A549 (cell line): ENCODE results near the gene LRRC2. TPM values are rescaled to one million over a fixed set of nuclear protein-coding genes. Genes with fewer than 3 reads are reported as not detected.

ENCODE experiments used
- ATAC-seq, 2 experiments: fragments of 200-7000 bp in 1 of 2; fragments of >200 bp in 1 of 2; cut with Nextera tagmentation in 1 of 2; cut with Tn5 transposase in 1 of 2; 3 replicates each; pipeline versions ENCODE4 v1.8.0 to v1.9.1; 2018 to 2020; ENCODE audit warnings: mild to moderate bottlenecking in 1 of 2, moderate library complexity in 1 of 2
- CTCF ChIA-PET: fragments of 300-600 bp; sonication (Branson Sonifier 250); formaldehyde crosslinking; extraction: SDS; loops from one replicate; lab custom pipeline; 2021; ENCODE audit warnings: antibody characterized with exemption, inconsistent platforms; lab: Yijun Ruan, JAX
- POLR2A ChIA-PET: fragments of 350-600 bp; formaldehyde crosslinking; extraction: SDS; loops from one replicate; lab custom pipeline; 2021; ENCODE audit warnings: antibody characterized with exemption, inconsistent platforms; lab: Yijun Ruan, JAX
- DNase-seq, 2 experiments: peaks; one replicate each; pipeline versions ENCODE4 v3.0.0 to v3.0.0-alpha.2; 2011 to 2016; ENCODE audit warnings: low read depth in 1 of 2, low spot score in 1 of 2
- FAIRE-seq: peaks from 2 replicates; lab custom pipeline; 2011; peaks lifted over from hg19 to GRCh38; lab: Jason Lieb, UNC
- H3K27ac ChIP-seq, 2 experiments: fragments of >200 bp; sonication (Bioruptor Twin); formaldehyde crosslinking; 3 replicates each; pipeline ENCODE4 v1.5.1; 2016 to 2017
- H3K4me1 ChIP-seq: fragments of >200 bp; sonication (Bioruptor Twin); formaldehyde crosslinking; 3 replicates; pipeline ENCODE4 v1.6.1; 2016
- H3K4me2 ChIP-seq: fragments of >200 bp; sonication (Bioruptor Twin); formaldehyde crosslinking; 3 replicates; pipeline ENCODE4 v1.6.1; 2016
- H3K4me3 ChIP-seq: fragments of >200 bp; sonication (Bioruptor Twin); formaldehyde crosslinking; 3 replicates; pipeline ENCODE4 v1.5.1; 2016
- H3K9me3 ChIP-seq: fragments of >200 bp; sonication (Bioruptor Twin); formaldehyde crosslinking; 3 replicates; pipeline ENCODE4 v1.6.1; 2016
- ATOH8 ChIP-seq: fragments of 250-450 bp; sonication (Bioruptor Pico); IDR thresholded peaks from 2 replicates; pipeline ENCODE4 v1.5.0; 2020; ENCODE audit warnings: low read depth, mild to moderate bottlenecking, moderate library complexity
- BHLHE40 ChIP-seq: IDR thresholded peaks from 2 replicates; pipeline ENCODE4 v1.6.1; 2012; ENCODE audit warnings: low read depth, low read length, inconsistent platforms
- CBX2 ChIP-seq: fragments of 200-600 bp; sonication (generic); IDR thresholded peaks from 2 replicates; pipeline ENCODE4 v1.6.1; 2016; ENCODE audit warnings: low read depth, mild to moderate bottlenecking, borderline replicate concordance
- CBX8 ChIP-seq: fragments of 200-600 bp; sonication (generic); IDR thresholded peaks from 2 replicates; pipeline ENCODE4 v1.6.1; 2016
- EHF ChIP-seq: fragments of 250-450 bp; sonication (Bioruptor Pico); IDR thresholded peaks from 2 replicates; pipeline ENCODE4 v1.5.0; 2020; ENCODE audit warnings: mild to moderate bottlenecking
- EHMT2 ChIP-seq: fragments of 200-600 bp; sonication (generic); IDR thresholded peaks from 2 replicates; pipeline ENCODE4 v1.6.1; 2016; ENCODE audit warnings: antibody characterized with exemption, low read depth, mild to moderate bottlenecking, moderate library complexity
- EP300 ChIP-seq, 2 experiments: fragments of >200 bp; sonication (Bioruptor Twin); formaldehyde crosslinking; IDR thresholded peaks; 2 replicates in 1 of 2; 3 replicates in 1 of 2; pipeline ENCODE4 v1.6.1; 2016 to 2017
- ESRRA ChIP-seq: fragments of 150-350 bp; IDR thresholded peaks from 2 replicates; pipeline ENCODE4 v1.6.1; 2014; ENCODE audit warnings: mild to moderate bottlenecking, low read length, borderline replicate concordance
- FOSL2 ChIP-seq, 2 experiments: fragments of 450-650 bp in 1 of 2; fragments of >200 bp in 1 of 2; sonication (Bioruptor Twin) in 1 of 2; formaldehyde crosslinking; IDR thresholded peaks; 2 replicates each; pipeline versions ENCODE4 v1.5.0 to v1.6.1; 2016 to 2020; ENCODE audit warnings: mild to moderate bottlenecking in 1 of 2, moderate library complexity in 1 of 2
- FOXS1 ChIP-seq: fragments of 250-450 bp; sonication (Bioruptor Pico); IDR thresholded peaks from 2 replicates; pipeline ENCODE4 v1.5.0; 2020; ENCODE audit warnings: mild to moderate bottlenecking, moderate library complexity
- HDAC2 ChIP-seq: fragments of 200-600 bp; sonication (generic); IDR thresholded peaks from 2 replicates; pipeline ENCODE4 v1.6.1; 2016
- HMGXB4 ChIP-seq: fragments of 250-450 bp; sonication (Bioruptor Pico); IDR thresholded peaks from 2 replicates; pipeline ENCODE4 v1.5.0; 2021; ENCODE audit warnings: mild to moderate bottlenecking, moderate library complexity, borderline replicate concordance
- HOXB5 ChIP-seq: fragments of 250-450 bp; sonication (Bioruptor Pico); IDR thresholded peaks from 2 replicates; pipeline ENCODE4 v1.5.0; 2020; ENCODE audit warnings: mild to moderate bottlenecking, moderate library complexity
- MAZ ChIP-seq: fragments of 150-350 bp; IDR thresholded peaks from 2 replicates; pipeline ENCODE4 v1.6.1; 2014; ENCODE audit warnings: antibody characterized with exemption, low read depth, low read length, borderline replicate concordance
- NR3C1 ChIP-seq: fragments of >200 bp; sonication (Bioruptor Twin); formaldehyde crosslinking; IDR thresholded peaks from 3 replicates; pipeline ENCODE4 v1.6.1; 2017
- PHF8 ChIP-seq: fragments of 200-600 bp; sonication (generic); IDR thresholded peaks from 2 replicates; pipeline ENCODE4 v1.6.1; 2016; ENCODE audit warnings: low read depth, mild to moderate bottlenecking, antibody characterized with exemption, moderate library complexity, borderline replicate concordance
- RAD21 ChIP-seq, 2 experiments: fragments of >200 bp in 1 of 2; sonication (Bioruptor Twin) in 1 of 2; formaldehyde crosslinking in 1 of 2; IDR thresholded peaks in 1 of 2; conservative IDR thresholded peaks in 1 of 2; 2 replicates in 1 of 2; 3 replicates in 1 of 2; pipeline ENCODE4 v1.6.1; 2012 to 2018; ENCODE audit warnings: inconsistent platforms in 1 of 2
- RARB ChIP-seq: fragments of 250-450 bp; sonication (Bioruptor Pico); IDR thresholded peaks from 2 replicates; pipeline ENCODE4 v1.8.0; 2021; ENCODE audit warnings: mild to moderate bottlenecking, moderate library complexity
- RFX5 ChIP-seq: fragments of 450-650 bp; IDR thresholded peaks from 2 replicates; pipeline ENCODE4 v1.7.1; 2014; ENCODE audit warnings: antibody characterized with exemption, mild to moderate bottlenecking, moderate library complexity
- ZSCAN20 ChIP-seq: fragments of 250-450 bp; sonication (Bioruptor Pico); IDR thresholded peaks from 2 replicates; pipeline ENCODE4 v1.8.0; 2022; ENCODE audit warnings: mild to moderate bottlenecking, moderate library complexity
- WGBS: methylation state at CpG from one replicate; pipeline ENCODE4 v1.1.6; 2017; ENCODE audit errors: missing lambda C conversion rate; 5-methylcytosine and 5-hydroxymethylcytosine counted together
- polyA plus RNA-seq, 4 experiments: library from polyadenylated mRNA; depleted of rRNA in 3 of 4; stranded (reverse); fragments of >200 nt; fragmentation: RNase III in 1 of 4; extraction: RNeasy Plus Mini Kit Qiagen cat#74134 plus additional on column Dnase treatment in 1 of 4; gene quantifications; 2 replicates in 3 of 4; 3 replicates in 1 of 4; pipeline ENCODE4 v1.2.3, GENCODE V29; 2011 to 2017

LRRC2 gene
- polyA plus RNA-seq, 2 of the 4 experiments (the other 2 are of a cell fraction), result not detected

- Histone ChIP-seq H3K27ac (no peak overlapping the region), H3K9me3 (no peaks in the 10 kb centered on the region), H3K4me1 (no peaks in the 10 kb centered on the region), H3K4me2 (no peak overlapping the region), H3K4me3 (no peak overlapping the region)
- WGBS, result 28% methylated on average over 5 of the region's 5 CpGs
- TF ChIP-seq FOXS1 (CRISPR knock-in tag) (no peak), HDAC2 (no peak), ATOH8 (CRISPR knock-in tag) (no peak), EP300 (IDR thresholded peaks at IDR 0.05) (no peak)
- no peak for FAIRE-seq
- CTCF ChIA-PET, result interaction anchor here (1.8 to 2.0 kb wide), 2 partner anchors 31 to 38 kb away, joined by 4 to 5 read pairs; no protein-coding TSS in a partner anchor
- POLR2A ChIA-PET, result no interaction called here
- no peak for DNase-seq
- ATAC-seq, result no peak
These were observed 38.9 kb downstream of the LRRC2 start for GRCh38 chr3:46527239-46527638.

GRCh38 chr3:46524832-46525231, 41.3 kb downstream of the LRRC2 start:
- Histone ChIP-seq H3K4me2 (no peak overlapping the region), H3K4me3 (no peak overlapping the region), H3K9me3 (no peaks in the 10 kb centered on the region), H3K4me1 (no peaks in the 10 kb centered on the region), H3K27ac (no peak overlapping the region)
- ChIA-PET CTCF (no interaction called here), POLR2A (no interaction called here)
- FAIRE-seq (no peak), ATAC-seq (no peak), DNase-seq (no peak)
- WGBS, result 34% methylated on average over 3 of the region's 3 CpGs
- no peak for TF ChIP-seq PHF8
- TF ChIP-seq FOSL2 (IDR thresholded peaks at IDR 0.05), result no peak
- no peak for TF ChIP-seq FOSL2 (CRISPR knock-in tag; IDR thresholded peaks at IDR 0.05)
- TF ChIP-seq HOXB5, result no peak
- no peak for TF ChIP-seq CBX2
- no peak for TF ChIP-seq RARB (CRISPR knock-in tag)
- TF ChIP-seq BHLHE40, result no peak
- TF ChIP-seq RFX5, result no peak
- TF ChIP-seq CBX8, result no peak

GRCh38 chr3:46524008-46524407, 42.1 kb downstream of the LRRC2 start:
- POLR2A ChIA-PET, result no interaction called here
- TF ChIP-seq ESRRA (no peak), NR3C1 (no peak), EHF (CRISPR knock-in tag) (no peak), EP300 (IDR thresholded peaks at IDR 0.05) (no peak), ZSCAN20 (CRISPR knock-in tag) (no peak), HMGXB4 (CRISPR knock-in tag) (no peak), RFX5 (no peak), RAD21 (conservative IDR thresholded peaks at IDR 0.05 in 1 of 2, IDR thresholded peaks at IDR 0.05 in 1 of 2) (no peak), MAZ (no peak), CBX8 (no peak), FOXS1 (CRISPR knock-in tag) (no peak), EHMT2 (no peak)
- TF ChIP-seq, all 56 proteins: peak for 0
- WGBS, result 20% methylated on average over 3 of the region's 3 CpGs
- H3K9me3 ChIP-seq, result no peaks in the 10 kb centered on the region
- CTCF ChIA-PET, result no interaction called here
- no peaks in the 10 kb centered on the region for H3K4me1 ChIP-seq
- no peak overlapping the region for H3K4me2 ChIP-seq
- H3K4me3 ChIP-seq, result no peak overlapping the region
- no peak overlapping the region for H3K27ac ChIP-seq
- no peak for ATAC-seq
- no peak for FAIRE-seq
- no peak for DNase-seq
